H1 (cell line): ENCODE measurements around the gene SCAPER. TPM values are rescaled to one million over a fixed set of nuclear protein-coding genes. Genes with fewer than 3 reads are reported as not detected.

ENCODE experiments used
- CTCF ChIA-PET: fragments of 300-600 bp; sonication (Branson Sonifier 250); formaldehyde crosslinking; loops from one replicate; lab custom pipeline; 2021; ENCODE audit not compliant: partially characterized antibody; lab: Charles Lee
- POLR2A ChIA-PET: fragments of 300-600 bp; sonication (Branson Sonifier 250); formaldehyde crosslinking; loops from one replicate; lab custom pipeline; 2021; ENCODE audit warnings: inconsistent platforms; ENCODE audit not compliant: partially characterized antibody; lab: Charles Lee
- DNase-seq, 2 experiments: peaks; one replicate each; pipeline versions ENCODE4 v3.0.0 to v3.0.0-alpha.2; 2010 to 2022; ENCODE audit warnings: low spot score in 2 of 2, low read depth in 1 of 2, mixed read lengths in 1 of 2
- FAIRE-seq: peaks from 2 replicates; lab custom pipeline; 2011; peaks lifted over from hg19 to GRCh38; lab: Jason Lieb, UNC
- H2AFZ ChIP-seq: 2 replicates; pipeline ENCODE4 v1.8.1; 2012; ENCODE audit warnings: low read length, inconsistent platforms
- H2AK5ac ChIP-seq: 2 replicates; pipeline ENCODE4 v1.6.1; 2013; ENCODE audit warnings: low read depth, low read length
- H2BK120ac ChIP-seq: replicated peaks from 2 replicates; pipeline ENCODE3; 2013; ENCODE audit warnings: low read depth, low read length, inconsistent platforms
- H2BK12ac ChIP-seq: 2 replicates; pipeline ENCODE4 v1.6.1; 2013; ENCODE audit warnings: low read depth, low read length
- H2BK15ac ChIP-seq: 2 replicates; pipeline ENCODE4 v1.6.1; 2013; ENCODE audit warnings: low read length
- H2BK20ac ChIP-seq: 2 replicates; pipeline ENCODE4 v1.6.1; 2013; ENCODE audit warnings: low read length
- H2BK5ac ChIP-seq: 2 replicates; pipeline ENCODE4 v1.6.1; 2013; ENCODE audit warnings: low read depth, low read length
- H3K14ac ChIP-seq: 2 replicates; pipeline ENCODE4 v1.6.1; 2013; ENCODE audit warnings: inconsistent platforms; ENCODE audit not compliant: insufficient read length
- H3K18ac ChIP-seq: 2 replicates; pipeline ENCODE4 v1.6.1; 2013; ENCODE audit warnings: low read length; ENCODE audit errors: extremely low read depth
- H3K23ac ChIP-seq: 2 replicates; pipeline ENCODE4 v1.6.1; 2013; ENCODE audit warnings: inconsistent platforms; ENCODE audit not compliant: insufficient read length
- H3K23me2 ChIP-seq: 2 replicates; pipeline ENCODE4 v1.6.1; 2013; ENCODE audit warnings: low read depth, low read length
- H3K27ac ChIP-seq: 2 replicates; pipeline ENCODE4 v1.6.1; 2011; ENCODE audit warnings: low read depth, low read length, inconsistent platforms
- H3K27me3 ChIP-seq, 4 experiments: replicated peaks in 1 of 4; 1 replicate in 1 of 4; 2 replicates in 3 of 4; pipeline versions ENCODE4 v1.6.1 to v1.8.1; 2011 to 2013; ENCODE audit warnings: low read length in 3 of 4, mild to moderate bottlenecking in 3 of 4, inconsistent platforms in 2 of 4, mixed read lengths in 2 of 4, moderate library complexity in 1 of 4; ENCODE audit not compliant: control insufficient read depth in 3 of 4, insufficient read depth in 3 of 4; ENCODE audit errors: extremely low read depth in 1 of 4
- H3K36me3 ChIP-seq, 4 experiments: 2 replicates each; pipeline versions ENCODE4 v1.6.1 to v1.8.1; 2011 to 2013; ENCODE audit warnings: mild to moderate bottlenecking in 4 of 4, low read length in 3 of 4, moderate library complexity in 2 of 4, control low read depth in 1 of 4, inconsistent platforms in 1 of 4; ENCODE audit not compliant: insufficient read depth in 4 of 4, control insufficient read depth in 2 of 4
- H3K4ac ChIP-seq: replicated peaks from 2 replicates; pipeline ENCODE3; 2013; ENCODE audit warnings: low read length, low read depth, mixed read lengths, inconsistent platforms; ENCODE audit not compliant: insufficient read length
- H3K4me1 ChIP-seq, 4 experiments: replicated peaks in 1 of 4; 1 replicate in 1 of 4; 2 replicates in 3 of 4; pipeline versions ENCODE4 v1.6.1 to v1.8.1; 2011 to 2013; ENCODE audit warnings: low read length in 3 of 4, inconsistent platforms in 2 of 4, mixed read lengths in 1 of 4; ENCODE audit not compliant: insufficient read depth in 4 of 4, control insufficient read depth in 3 of 4
- H3K4me2 ChIP-seq, 2 experiments: 2 replicates each; pipeline versions ENCODE4 v1.6.1 to v1.8.1; 2011 to 2013; ENCODE audit warnings: low read depth in 2 of 2, low read length in 2 of 2, control low read depth in 1 of 2, inconsistent platforms in 1 of 2, mild to moderate bottlenecking in 1 of 2; ENCODE audit not compliant: insufficient read depth in 1 of 2
- H3K4me3 ChIP-seq, 4 experiments: fragments of 200-600, 300-600 bp in 1 of 4; sonication (generic), shearing (Covaris generic), sonication (Bioruptor Twin) in 1 of 4; 2 replicates each; pipeline versions ENCODE4 v1.5.1 to v1.8.1; 2011 to 2016; ENCODE audit warnings: low read length in 4 of 4, low read depth in 3 of 4, control low read depth in 2 of 4, inconsistent platforms in 2 of 4, mild to moderate bottlenecking in 2 of 4, mixed read lengths in 1 of 4, moderate library complexity in 1 of 4; ENCODE audit not compliant: insufficient read depth in 2 of 4; ENCODE audit errors: extremely low read depth in 1 of 4
- H3K56ac ChIP-seq: replicated peaks from 2 replicates; pipeline ENCODE3; 2013; ENCODE audit warnings: low read depth, mild to moderate bottlenecking, mixed read lengths, low read length, inconsistent platforms; ENCODE audit not compliant: insufficient read length
- H3K79me1 ChIP-seq: 2 replicates; pipeline ENCODE4 v1.6.1; 2013; ENCODE audit warnings: low read depth, low read length, control low read depth
- H3K79me2 ChIP-seq, 2 experiments: 2 replicates each; pipeline versions ENCODE4 v1.6.1 to v1.8.1; 2012 to 2013; ENCODE audit warnings: low read length in 2 of 2, mild to moderate bottlenecking in 2 of 2, inconsistent platforms in 1 of 2; ENCODE audit not compliant: insufficient read depth in 2 of 2, control insufficient read depth in 1 of 2
- H3K9ac ChIP-seq, 4 experiments: replicated peaks in 1 of 4; 1 replicate in 1 of 4; 2 replicates in 3 of 4; pipeline versions ENCODE4 v1.6.1 to v1.8.1; 2011 to 2013; ENCODE audit warnings: low read depth in 3 of 4, low read length in 3 of 4, control low read depth in 2 of 4, mild to moderate bottlenecking in 2 of 4, moderate library complexity in 2 of 4, inconsistent platforms in 1 of 4; ENCODE audit errors: extremely low read depth in 1 of 4
- H3K9me3 ChIP-seq, 2 experiments: 2 replicates each; pipeline versions ENCODE4 v1.6.1 to v1.8.1; 2012 to 2013; ENCODE audit warnings: mild to moderate bottlenecking in 2 of 2, moderate library complexity in 2 of 2, control low read depth in 1 of 2, inconsistent platforms in 1 of 2, low read depth in 1 of 2, low read length in 1 of 2, mixed read lengths in 1 of 2; ENCODE audit not compliant: insufficient read depth in 2 of 2
- H4K20me1 ChIP-seq, 2 experiments: replicated peaks in 1 of 2; 2 replicates each; pipeline versions ENCODE3 to v1.8.1; 2011 to 2013; ENCODE audit warnings: inconsistent platforms in 2 of 2, low read length in 2 of 2, mild to moderate bottlenecking in 1 of 2; ENCODE audit not compliant: insufficient read depth in 2 of 2, control insufficient read depth in 1 of 2
- H4K5ac ChIP-seq: 2 replicates; pipeline ENCODE4 v1.6.1; 2013; ENCODE audit warnings: low read length, low read depth, mixed read lengths, inconsistent platforms; ENCODE audit not compliant: insufficient read length
- H4K8ac ChIP-seq: 2 replicates; pipeline ENCODE4 v1.8.0; 2013; ENCODE audit warnings: mild to moderate bottlenecking, moderate library complexity, low read length, inconsistent platforms; ENCODE audit not compliant: insufficient read depth; ENCODE audit errors: extremely low read depth
- H4K91ac ChIP-seq: replicated peaks from 2 replicates; pipeline ENCODE3; 2013; ENCODE audit warnings: low read length, mixed read lengths, inconsistent platforms; ENCODE audit not compliant: insufficient read length
- BRCA1 ChIP-seq: IDR thresholded peaks from 2 replicates; pipeline ENCODE4 v1.6.1; 2012; ENCODE audit warnings: low read depth, low read length, improper control_type of control experiment
- CHD2 ChIP-seq: IDR thresholded peaks from 2 replicates; pipeline ENCODE4 v1.6.1; 2012; ENCODE audit warnings: low read length, improper control_type of control experiment
- CREB1 ChIP-seq: IDR thresholded peaks from 2 replicates; pipeline ENCODE4 v1.6.1; 2012; ENCODE audit warnings: inconsistent platforms
- EGR1 ChIP-seq: IDR thresholded peaks from 2 replicates; pipeline ENCODE4 v1.6.1; 2011; ENCODE audit warnings: low read depth, low read length, borderline replicate concordance
- EZH2 ChIP-seq: fragments of 200-600 bp; sonication (generic); IDR thresholded peaks from 2 replicates; pipeline ENCODE4 v1.7.1; 2012; ENCODE audit warnings: low read depth, mild to moderate bottlenecking, moderate library complexity, low read length, inconsistent platforms; ENCODE audit not compliant: severe bottlenecking
- GTF2F1 ChIP-seq: IDR thresholded peaks from 2 replicates; pipeline ENCODE4 v1.6.1; 2012; ENCODE audit warnings: low read depth, low read length, improper control_type of control experiment, borderline replicate concordance
- JUND ChIP-seq: IDR thresholded peaks from 2 replicates; pipeline ENCODE4 v1.6.1; 2011; ENCODE audit warnings: mild to moderate bottlenecking, improper control_type of control experiment, low read length
- KDM5A ChIP-seq: fragments of 200-600 bp; IDR thresholded peaks from 2 replicates; pipeline ENCODE4 v1.7.1; 2012; ENCODE audit warnings: mild to moderate bottlenecking, low read length, inconsistent platforms, mixed read lengths
- RFX5 ChIP-seq: IDR thresholded peaks from 2 replicates; pipeline ENCODE4 v1.6.1; 2011; ENCODE audit warnings: low read depth, low read length, improper control_type of control experiment, borderline replicate concordance
- RXRA ChIP-seq: IDR thresholded peaks from 2 replicates; pipeline ENCODE4 v1.6.1; 2011; ENCODE audit warnings: low read depth, mild to moderate bottlenecking, low read length, moderate library complexity; ENCODE audit not compliant: insufficient read depth
- SIN3A ChIP-seq, 2 experiments: IDR thresholded peaks in 1 of 2; conservative IDR thresholded peaks in 1 of 2; 2 replicates each; pipeline ENCODE4 v1.6.1; 2011 to 2012; ENCODE audit warnings: low read length in 2 of 2, improper control_type of control experiment in 1 of 2, low read depth in 1 of 2, mild to moderate bottlenecking in 1 of 2
- TBP ChIP-seq: IDR thresholded peaks from 2 replicates; pipeline ENCODE4 v1.6.1; 2011; ENCODE audit warnings: low read depth, low read length, improper control_type of control experiment
- TCF12 ChIP-seq: IDR thresholded peaks from 2 replicates; pipeline ENCODE4 v1.6.1; 2011; ENCODE audit warnings: low read depth, mild to moderate bottlenecking, low read length
- TEAD4 ChIP-seq: IDR thresholded peaks from 2 replicates; pipeline ENCODE4 v1.6.1; 2012; ENCODE audit warnings: low read depth, low read length, inconsistent platforms, mixed read lengths
- YY1 ChIP-seq: IDR thresholded peaks from 2 replicates; pipeline ENCODE4 v1.6.1; 2011; ENCODE audit warnings: low read depth, mild to moderate bottlenecking, low read length
- WGBS, 2 experiments: shearing (Covaris generic) in 1 of 2; methylation state at CpG; one replicate each; pipeline versions ENCODE4 v1.1.6 to v1.1.7; 2013 to 2015; ENCODE audit warnings: low lambda C conversion rate in 2 of 2, mixed read lengths in 2 of 2, inconsistent platforms in 1 of 2, low coverage in 1 of 2, missing lambda C conversion rate in 1 of 2; ENCODE audit not compliant: insufficient replicate concordance in 2 of 2, insufficient coverage in 1 of 2, insufficient read length in 1 of 2; ENCODE audit errors: extremely low coverage in 1 of 2, missing lambda C conversion rate in 1 of 2; 5-methylcytosine and 5-hydroxymethylcytosine counted together
- polyA plus RNA-seq, 7 experiments: library from polyadenylated mRNA; depleted of rRNA in 3 of 7; stranded (reverse) in 5 of 7; unstranded in 2 of 7; fragments of >200 nt in 5 of 7; fragments of 200-250 nt in 2 of 7; gene quantifications; 1 replicate in 5 of 7; 2 replicates in 1 of 7; 4 replicates in 1 of 7; pipeline versions ENCODE4 v1.2.1 to v1.2.3, GENCODE V29; 2011 to 2013; ENCODE audit warnings: missing spikeins in 2 of 7, mixed read lengths in 2 of 7
- total RNA-seq: library from RNA; stranded (reverse); fragmentation: NEBNext Ultra II Directional; extraction: Animal tissue kit (Norgen Biotek cat#: 25700); gene quantifications from 2 replicates; pipeline ENCODE4 v1.2.1, GENCODE V29; 2021

SCAPER gene
- total and polyA plus RNA-seq, 2 of the 8 experiments (the other 6 are each of a cell fraction or from before 2014, with no cell fraction given) = 1.6 to 6.8 TPM

DNA sequence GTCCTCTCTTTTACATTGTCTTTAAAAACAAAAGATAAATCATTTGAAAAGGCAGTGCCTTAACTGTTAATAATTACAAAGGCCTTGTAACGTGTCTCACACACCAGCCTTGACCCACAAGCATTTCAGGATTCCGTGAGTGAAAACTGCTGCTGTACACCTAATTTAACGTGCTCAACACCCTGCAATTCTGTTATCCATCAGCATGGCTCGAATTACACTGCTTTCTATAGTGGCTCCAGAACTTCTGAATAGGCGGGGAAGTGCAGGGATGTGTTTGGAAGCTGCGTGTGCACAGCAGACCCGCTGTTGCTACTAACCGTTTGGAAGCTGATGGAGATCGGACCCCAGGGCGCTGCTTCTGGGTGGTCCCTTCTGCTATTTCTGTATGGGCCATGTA lies 584.0 kb downstream of the SCAPER start:
- no peak overlapping the region for H3K4ac ChIP-seq
- FAIRE-seq (no peak), DNase-seq (no peak)
- no peak overlapping the region for H2BK5ac ChIP-seq
- no peak overlapping the region for H3K14ac ChIP-seq
- no peaks in the 10 kb centered on the region for H4K20me1 ChIP-seq
- H3K18ac ChIP-seq = no peak overlapping the region
- no peak overlapping the region for H4K5ac ChIP-seq
- H3K36me3 ChIP-seq = no peaks in the 10 kb centered on the region
- H2BK120ac ChIP-seq = no peak overlapping the region
- POLR2A ChIA-PET = interaction anchor here (0.7 kb wide), 1 partner anchor 26 kb away, joined by 3 read pairs; no protein-coding TSS in a partner anchor
- H3K27ac ChIP-seq = no peak overlapping the region
- H3K4me1 ChIP-seq = peaks cover 0 to 3% (median 0%) of the 10 kb centered on the region in 4 experiments; a peak in 2 of 7 replicates
- H2BK15ac ChIP-seq = no peak overlapping the region
- H3K9ac ChIP-seq = no peak overlapping the region
- 0 out of 2 replicates have a peak overlapping the region, but pooled peaks have one; percentile 67 for H2AFZ ChIP-seq
- no peak overlapping the region for H3K23ac ChIP-seq
- 83% methylated on average over 10 of the region's 10 CpGs; no CpG with 5 or more reads in 1 of the 2 experiments for WGBS, 2 experiments
- H4K8ac ChIP-seq = no peak overlapping the region
- CTCF ChIA-PET = interaction anchor here (1.0 to 2.3 kb wide), 3 partner anchors 9 to 13 kb away, joined by 3 to 10 read pairs (median 4); partner anchors contain the start of gene ETFA
- H3K79me1 ChIP-seq = no peaks in the 10 kb centered on the region
- no peak overlapping the region for H2BK12ac ChIP-seq
- H4K91ac ChIP-seq = no peak overlapping the region
- H3K9me3 ChIP-seq = no peaks in the 10 kb centered on the region
- H3K27me3 ChIP-seq = no peaks in the 10 kb centered on the region
- no peak overlapping the region for H3K4me3 ChIP-seq
- H2BK20ac ChIP-seq = no peak overlapping the region
- no peak overlapping the region for H3K4me2 ChIP-seq
- no peak overlapping the region for H3K56ac ChIP-seq
- H3K23me2 ChIP-seq = 0 out of 2 replicates have a peak, but pooled peaks cover 2% of the 10 kb centered on the region
- TF ChIP-seq TCF12 (no peak), TEAD4 (no peak), BRCA1 (no peak), CHD2 (no peak), KDM5A (no peak), TBP (no peak), GTF2F1 (no peak), JUND (no peak), SIN3A (conservative IDR thresholded peaks at IDR 0.05 in 1 of 2, IDR thresholded peaks at IDR 0.05 in 1 of 2; ENCODE audit: low read depth in 1 of 2, low read length in 2 of 2) (no peak), EZH2 (no peak), YY1 (no peak), CREB1 (no peak), RXRA (no peak), EGR1 (no peak), RFX5 (no peak)
- no peaks in the 10 kb centered on the region for H3K79me2 ChIP-seq
- no peak overlapping the region for H2AK5ac ChIP-seq
